HG02885 (cell line): ENCODE measurements around the gene TNNT1.
"Not testable (repeated sequence)": the region's sequence is repeated elsewhere in the genome, so short reads cannot be mapped to it uniquely, and the experiment has no call there.

Experiments used
- ATAC-seq: cut with Tn5 transposase; IDR thresholded peaks from one replicate; pipeline ENCODE4 v1.9.1; 2021; ENCODE audit warnings: mild to moderate bottlenecking; ENCODE audit not compliant: unreplicated experiment, poor library complexity

TNNT1 gene, protein sequence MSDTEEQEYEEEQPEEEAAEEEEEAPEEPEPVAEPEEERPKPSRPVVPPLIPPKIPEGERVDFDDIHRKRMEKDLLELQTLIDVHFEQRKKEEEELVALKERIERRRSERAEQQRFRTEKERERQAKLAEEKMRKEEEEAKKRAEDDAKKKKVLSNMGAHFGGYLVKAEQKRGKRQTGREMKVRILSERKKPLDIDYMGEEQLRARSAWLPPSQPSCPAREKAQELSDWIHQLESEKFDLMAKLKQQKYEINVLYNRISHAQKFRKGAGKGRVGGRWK

DNA sequence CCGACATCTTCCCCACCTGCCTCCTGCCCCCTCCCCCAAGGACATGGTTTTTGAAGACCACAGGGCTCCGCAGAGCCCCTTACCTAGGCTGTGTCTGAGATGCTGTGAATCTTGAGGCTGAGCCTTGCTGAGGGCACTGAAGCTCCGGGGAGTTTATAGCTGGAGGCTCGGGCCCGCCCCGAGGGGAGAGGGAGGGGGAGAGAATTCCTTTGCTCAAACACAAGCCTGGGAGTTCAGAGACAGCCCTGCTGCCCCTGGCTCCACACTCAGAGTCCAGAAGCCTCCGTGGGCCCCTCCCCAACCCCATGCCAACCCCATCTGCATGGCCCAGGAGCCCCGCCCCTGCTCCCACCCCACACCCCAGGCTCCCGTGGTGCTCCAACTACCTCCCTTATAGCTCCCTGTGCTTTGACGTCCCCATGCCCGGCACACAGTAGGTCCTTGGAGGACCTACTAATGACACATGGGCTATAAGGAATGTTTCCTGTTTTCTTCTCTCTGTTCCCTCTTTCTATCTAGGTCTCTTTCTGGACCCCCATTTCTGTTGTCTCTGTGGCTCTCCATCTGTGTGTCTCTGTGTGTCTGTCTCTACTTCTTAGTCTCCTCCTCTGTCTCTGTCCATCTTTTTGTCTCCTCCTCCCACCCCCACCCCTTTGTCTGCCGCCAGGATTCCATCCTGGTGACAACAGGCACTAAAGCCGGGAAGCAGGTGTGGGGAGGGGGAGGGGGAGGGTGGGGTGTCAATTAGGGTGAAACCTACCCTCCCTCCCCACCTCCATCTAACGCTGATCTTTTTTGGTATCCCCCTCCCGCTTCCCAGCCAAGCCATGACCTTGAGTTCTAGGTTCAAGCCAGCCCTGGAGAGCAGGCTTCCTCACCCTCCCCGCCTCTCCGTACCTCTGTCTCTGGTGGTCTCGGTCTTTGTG, at the start of gene TNNT1:
TNNT1 (minus strand) TSS at position 129 of the 926 bp plus-strand sequence. CDS start 2,049 bp downstream, outside the sequence.
- ATAC-seq: no peak

DNA sequence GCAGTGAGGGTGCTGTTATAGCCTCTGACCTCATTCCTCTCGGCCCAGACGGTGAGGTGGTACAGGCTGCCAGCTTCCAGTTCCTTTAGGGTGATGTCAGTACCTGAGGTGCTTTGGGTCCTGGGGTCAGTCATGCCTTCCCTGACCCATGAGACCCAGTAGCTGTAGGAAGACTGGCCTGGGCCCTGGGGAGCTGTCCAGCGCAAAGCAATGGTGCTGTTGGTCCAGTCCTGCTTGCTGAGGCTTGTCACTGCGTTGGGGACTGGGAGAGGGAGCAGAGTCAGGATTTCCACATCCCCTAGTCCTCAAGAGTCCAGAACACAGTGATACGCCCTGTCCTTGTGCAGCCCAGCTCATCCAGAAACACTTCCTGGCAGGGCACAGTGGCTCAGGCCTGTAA, 49.6 kb upstream of the TNNT1 start:
- no peak for ATAC-seq

DNA sequence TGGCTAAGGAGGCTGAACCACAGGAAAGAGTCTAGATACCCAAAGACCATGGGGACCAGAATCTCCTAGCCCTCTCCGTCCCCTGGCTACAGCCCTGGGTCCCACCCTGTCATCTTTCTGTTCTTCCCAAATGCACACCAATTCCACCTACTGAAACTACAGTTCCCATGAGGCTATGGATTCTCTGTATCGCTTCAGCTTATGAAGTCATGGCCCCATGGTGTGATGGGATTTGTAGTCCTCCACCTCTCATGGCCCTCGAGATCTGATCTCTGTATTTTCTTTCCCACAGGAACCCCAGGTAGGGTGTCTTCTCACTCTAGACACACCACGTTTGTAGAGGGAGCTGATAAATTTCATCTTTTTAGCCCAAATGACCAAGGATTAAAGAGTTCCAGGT, 48.5 kb upstream of the TNNT1 start:
- no peak for ATAC-seq

DNA sequence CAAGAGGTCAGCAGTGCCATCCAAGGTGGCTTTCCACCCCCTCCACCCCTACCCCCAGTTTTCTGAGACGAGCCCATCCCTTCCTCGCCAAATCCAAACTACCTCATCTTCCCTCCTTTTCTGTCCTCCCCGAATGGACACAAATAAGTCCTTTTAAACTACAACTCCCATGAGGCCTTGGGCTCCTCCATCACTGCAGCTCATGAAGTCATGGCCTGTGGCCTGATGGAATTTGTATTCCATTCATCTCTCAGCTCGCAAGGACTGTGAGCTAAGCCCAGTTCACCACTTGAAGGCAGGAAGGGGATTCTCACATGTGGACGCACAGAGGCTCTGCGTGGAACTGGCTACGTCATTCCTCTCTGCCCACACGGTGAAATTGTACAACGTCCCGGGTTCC, 47.8 kb upstream of the TNNT1 start:
- ATAC-seq: no peak

DNA sequence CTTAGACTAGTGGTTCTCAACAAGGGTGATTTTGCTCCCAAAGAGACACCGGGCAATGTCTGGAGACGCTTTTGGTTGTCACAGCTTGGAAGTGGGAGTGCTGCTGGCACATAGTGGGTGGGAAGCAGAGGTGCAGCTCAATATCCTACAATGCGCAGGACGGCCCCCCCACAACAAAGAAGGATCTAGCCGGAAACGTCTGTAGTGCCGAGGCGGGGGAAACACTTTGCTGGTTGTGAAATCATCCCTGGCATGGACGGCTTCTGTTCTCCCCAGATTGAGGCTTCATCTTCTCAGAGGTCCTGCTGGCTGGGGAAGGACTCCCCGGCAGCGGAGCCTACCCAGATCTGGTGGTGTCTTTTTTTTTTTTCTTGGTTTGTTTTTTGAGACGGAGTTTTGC, 44.5 kb upstream of the TNNT1 start:
- no peak for ATAC-seq

DNA sequence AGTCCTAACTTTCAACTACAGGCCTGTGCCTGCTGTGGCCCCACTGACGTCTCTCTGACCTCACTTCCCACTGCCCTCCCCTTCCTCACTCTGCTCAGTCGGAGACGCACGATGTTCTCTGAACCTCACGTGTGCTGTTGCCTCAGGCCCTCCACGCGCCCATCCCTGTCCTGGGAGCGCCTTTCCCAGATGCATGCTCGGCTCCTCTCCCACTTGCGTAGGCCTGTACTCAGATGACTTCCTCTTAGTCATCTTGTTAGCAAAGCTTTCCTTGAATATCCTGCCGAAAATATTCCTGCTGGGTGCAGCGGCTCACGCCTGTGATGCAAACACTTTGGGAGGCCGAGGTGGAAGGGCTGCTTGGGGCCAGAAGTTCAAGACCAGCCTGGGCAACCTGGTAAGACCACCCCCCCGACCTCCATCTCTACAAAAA, 40.4 kb upstream of the TNNT1 start:
- no peak for ATAC-seq

DNA sequence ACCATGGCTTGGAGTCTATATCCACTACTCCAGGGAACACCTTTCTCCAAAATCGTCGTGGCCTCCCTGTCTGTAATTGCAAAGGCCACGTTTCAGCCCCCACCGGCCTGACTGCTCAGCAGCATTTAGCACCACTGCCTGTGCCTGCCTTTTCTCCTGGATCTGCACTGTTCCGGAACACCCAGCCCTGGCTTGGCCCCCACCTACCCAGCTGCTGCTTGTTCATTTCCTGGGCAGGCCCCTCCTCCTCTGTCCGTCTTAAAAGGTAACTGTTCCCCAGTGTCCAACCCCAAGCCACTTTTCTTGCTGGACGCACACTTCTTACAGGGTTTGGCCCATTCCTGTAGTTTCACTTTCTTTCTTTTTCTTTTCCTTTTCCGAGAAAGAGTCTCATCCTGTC, 39.6 kb upstream of the TNNT1 start:
- ATAC-seq: no peak

DNA sequence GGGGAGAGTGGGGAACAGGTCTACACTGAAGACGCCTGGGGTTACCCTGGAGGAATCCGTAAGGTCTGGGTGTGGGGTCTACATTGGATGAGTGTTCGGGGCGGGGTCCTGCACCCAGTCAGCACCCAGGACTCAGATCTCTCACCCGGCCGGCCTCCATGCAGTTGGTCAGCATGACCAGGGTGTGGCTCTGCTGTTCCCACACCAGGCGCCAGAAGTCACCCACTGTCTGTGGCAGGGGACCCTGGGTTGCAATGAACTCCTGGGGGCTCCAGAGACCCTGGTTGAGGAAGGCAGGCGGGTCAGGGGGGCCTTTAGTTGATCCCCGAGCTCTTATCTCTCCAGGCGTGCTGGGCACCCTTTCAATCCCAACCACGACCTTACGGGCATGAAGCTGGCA, 37.1 kb upstream of the TNNT1 start:
- no peak for ATAC-seq

DNA sequence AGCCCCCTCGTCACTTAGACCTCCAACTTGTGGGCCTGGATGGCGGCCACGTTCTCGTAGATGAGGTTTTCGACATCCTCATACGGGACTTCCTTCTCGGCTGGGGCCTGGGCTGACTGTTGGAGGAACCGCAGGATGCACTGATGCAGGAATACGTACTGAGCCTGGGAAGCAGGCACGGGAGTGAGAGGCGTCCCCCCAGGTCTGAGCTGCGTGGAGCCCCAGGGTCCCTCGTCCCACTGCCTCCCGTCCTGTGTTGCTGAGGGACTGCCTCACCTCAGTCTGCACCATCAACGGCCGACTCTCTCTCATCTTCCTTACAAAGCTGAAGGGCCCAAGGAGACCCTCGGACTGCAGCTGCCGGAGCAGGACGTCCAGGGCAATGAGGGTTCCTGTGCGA, 32.7 kb upstream of the TNNT1 start:
- no peak for ATAC-seq

DNA sequence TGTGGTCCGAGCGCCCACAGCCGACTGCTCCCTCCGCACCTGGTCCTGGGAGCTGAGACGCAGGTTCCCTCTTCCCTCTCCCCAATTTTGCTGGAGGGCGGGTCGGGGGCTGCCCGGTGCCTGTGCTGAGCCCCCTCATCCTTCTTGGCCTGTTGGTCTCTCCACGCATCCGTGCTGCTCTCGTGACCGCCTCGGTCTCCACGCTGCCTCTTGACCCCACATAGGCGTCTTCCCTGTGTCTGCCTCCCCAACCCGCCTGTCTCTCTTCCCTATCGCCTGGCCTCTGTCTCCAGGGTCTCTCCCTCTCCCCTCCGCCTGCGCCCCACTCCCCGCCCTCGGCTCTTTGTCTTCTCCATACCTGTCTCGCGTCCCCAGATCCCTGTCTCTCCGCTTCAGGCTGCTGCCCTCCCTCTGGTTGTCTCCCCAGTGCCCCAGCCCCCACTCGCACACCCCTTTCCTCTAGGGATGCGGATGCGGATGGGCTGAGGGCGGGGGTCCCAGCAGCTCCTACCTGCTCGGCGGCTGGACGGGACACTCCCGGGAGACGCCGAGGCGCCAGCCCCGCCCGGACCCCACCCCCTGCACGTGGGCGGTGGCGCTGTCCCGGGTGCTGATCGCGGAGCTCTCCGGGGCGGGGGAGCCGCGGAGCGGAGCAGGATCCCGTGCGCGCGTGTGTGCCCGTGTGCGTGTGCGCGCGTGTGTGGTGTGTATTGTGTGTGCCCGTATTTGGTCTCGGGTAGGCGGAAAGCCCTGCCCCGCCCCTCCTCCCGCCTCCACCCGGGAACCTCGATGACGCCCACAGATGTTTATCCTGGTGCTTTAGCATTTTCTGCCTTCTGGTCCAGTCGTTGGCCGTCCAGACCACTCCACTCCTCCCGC, 30.8 kb upstream of the TNNT1 start, which contains the start of gene SYT5:
SYT5 (minus strand) TSS at position 684 of the 879 bp plus-strand sequence. CDS start 1,248 bp downstream, outside the sequence.
- ATAC-seq: no peak

DNA sequence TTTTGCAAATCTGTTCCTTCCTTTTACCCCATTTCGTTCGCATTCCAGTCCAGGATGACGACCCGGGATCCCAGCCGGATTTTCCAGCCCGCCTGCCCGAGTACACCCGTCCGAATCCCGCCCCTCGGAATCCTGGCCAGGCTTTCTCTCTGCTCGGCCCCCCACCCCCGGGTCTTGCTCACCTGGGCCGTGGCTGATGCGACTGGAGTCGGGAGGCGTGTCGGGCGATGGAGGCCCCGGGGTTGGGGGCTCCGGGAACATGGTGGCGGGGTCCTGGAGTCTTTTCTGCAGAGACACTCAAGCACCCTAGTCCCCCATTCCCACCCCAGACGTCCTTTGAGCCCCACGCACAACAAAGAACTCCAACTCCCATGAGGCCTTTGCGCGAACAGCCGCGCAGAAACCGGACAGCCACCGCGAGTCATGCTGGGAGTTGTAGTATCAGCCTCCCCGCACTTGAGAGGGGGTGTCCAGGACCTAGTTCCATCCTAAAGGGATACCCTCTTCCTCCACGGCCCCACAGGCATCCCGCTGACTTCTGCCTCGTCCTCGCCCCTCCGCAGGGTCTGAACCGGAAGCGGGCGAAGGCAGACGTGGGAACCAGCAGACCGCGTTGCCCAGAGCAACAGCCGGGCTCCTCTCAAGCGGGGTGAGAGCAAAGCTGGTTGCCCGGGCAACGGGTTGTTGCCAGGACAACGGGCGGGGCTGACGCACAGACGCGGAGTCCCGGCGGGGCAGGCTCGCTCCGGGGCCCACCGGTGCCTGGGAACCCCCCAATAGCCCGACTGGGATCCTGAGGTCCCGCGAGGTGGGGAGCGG, 30.0 kb upstream of the TNNT1 start:
- ATAC-seq: peak; percentile 75

DNA sequence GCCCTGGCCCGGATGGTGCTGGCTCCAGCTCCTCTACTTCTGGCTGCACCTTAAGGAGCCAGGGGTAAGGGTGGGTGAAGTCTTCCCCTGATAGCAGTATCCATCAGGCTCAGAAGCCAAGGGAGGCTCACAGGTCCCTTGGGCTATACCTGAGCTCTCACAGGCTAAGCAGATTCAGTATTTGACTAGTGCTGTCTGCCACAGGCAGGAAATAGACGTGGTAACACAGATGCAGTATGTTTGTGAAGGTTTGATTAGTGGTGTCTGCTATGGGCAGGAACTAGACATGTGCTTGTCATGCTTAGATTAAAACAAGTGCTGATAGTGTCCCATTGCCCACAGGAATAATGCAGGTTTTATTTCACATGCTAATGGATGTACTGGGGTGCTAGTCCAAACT, 27.1 kb upstream of the TNNT1 start:
- ATAC-seq: no peak

DNA sequence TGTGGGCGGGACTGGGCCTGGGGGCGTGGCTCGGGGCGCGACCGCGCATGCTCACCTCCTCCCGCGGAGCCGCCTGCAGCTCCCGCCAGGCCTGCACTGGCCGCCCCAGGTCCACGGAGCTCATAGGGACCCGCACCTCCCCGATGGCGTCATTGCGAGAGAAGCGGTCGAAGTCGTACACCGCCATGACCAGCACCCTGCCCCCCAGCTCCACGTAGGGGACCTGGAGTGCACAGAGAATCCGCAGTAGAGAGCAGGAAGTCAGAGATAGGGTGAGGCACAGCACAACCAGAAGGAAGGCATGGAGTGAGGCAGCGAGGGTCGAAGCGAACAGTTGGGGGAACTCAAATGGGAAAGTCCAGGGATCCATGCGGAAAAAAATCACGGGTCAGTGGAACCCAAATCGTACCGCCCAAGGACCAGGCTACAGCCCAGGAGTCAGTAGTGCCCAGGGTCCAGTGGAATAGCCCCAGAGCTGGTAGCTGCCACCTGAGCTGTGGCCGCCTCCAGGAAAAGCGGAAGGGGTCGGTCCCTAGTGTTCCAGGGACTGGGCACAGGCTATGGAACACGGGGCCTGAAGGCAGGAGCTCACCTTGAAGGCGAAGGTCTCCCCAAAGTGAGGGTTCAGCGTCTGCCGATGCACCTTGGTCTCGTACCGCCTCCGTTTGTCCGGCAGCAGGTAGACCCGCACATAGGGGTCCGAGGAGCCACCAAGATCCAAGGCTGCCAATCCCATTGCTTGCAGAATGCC, 26.3 kb upstream of the TNNT1 start:
- ATAC-seq: no peak

DNA sequence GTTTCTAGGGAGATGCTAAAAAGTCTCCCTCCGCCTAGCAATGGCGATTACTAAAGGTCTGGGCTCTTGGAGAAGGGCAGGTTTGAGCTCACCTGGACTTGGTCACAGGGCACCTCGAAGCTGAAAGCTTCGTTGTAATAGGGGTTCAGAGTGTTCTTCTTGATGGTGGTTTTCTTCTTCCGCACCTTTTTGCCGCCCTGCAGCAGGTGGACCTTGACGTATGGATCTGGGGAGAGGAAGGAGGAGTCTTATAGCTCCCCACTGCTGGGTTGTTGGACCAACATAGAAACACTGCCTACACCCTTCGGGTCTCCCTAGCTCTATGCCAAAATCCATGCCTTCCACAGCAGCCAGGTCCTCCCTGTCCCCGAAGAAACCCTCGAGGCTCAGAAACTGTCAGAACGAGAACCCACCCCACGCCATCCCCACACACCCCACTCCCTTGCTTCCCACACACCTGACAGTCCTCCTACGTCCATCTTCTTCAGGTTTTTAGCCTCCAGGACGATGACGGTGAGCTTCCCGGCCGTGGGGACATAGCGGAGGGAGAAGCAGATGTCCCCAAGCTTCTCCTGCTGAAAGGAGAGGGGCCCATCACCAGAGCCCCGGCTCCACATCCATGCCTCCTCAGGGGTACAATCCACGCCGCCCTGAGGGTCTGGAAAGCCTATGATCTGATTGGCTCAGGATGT, 25.6 kb upstream of the TNNT1 start:
- ATAC-seq: no peak

DNA sequence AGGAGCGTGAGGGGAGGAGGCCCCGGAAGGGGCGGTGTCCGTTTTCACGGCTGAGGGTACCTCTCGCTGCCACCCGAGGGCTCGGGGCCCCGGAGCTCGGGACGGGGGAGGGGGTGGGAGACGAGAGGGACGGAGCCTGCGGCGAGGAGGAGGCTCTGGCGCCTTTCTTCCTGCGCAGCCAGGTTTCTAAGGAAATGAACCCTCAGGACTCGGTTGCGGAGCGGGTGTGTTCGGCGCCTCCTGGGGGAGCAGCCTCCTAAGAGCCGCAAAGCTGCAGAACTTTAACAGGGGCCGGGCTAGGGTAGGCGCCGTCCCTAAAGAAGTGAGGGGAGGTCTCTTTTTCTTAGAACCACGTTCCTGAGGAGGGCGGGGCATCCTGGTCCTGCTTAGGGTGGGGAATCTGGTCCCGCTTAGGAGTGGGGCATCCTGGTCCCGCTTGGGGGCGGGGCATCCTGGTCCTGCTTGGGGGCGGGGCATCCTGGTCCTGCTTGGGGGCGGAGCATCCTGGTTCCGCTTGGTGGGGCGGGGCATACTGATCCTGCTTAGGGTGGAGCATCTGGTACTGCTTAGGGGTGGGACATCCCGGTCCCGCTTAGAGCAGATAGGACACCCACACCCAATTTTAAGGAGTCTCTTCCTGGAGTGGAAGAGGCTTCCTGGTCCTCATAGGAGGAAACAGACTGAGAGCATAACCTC, 24.9 kb upstream of the TNNT1 start:
- ATAC-seq: no peak

DNA sequence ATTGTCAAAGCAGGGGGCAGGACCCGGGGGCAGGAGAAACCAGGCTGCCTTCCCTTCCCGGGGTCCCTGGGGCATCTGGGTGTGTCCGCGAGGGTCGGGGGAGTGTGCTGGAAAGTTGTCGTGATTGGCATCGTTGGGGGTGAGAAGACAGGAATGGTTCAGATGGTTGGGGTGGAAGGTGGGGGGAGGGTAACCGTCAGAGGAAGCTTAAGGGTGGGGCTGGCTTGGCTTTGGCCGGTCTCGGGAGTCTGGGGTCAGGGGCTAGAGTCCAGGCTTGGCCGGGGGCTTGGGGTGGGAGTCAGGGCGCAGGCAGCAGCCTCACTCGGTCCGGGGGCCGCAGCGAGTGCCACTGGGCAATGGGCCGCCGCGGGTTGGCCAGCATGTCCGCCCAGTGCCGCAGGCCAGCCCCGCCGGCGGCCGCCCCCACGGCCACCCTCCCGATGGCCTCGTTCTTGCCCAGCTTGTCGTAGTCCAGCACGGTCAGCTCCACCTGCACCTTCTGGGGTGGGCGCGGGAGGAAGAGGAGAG, 24.2 kb upstream of the TNNT1 start:
- no peak for ATAC-seq

DNA sequence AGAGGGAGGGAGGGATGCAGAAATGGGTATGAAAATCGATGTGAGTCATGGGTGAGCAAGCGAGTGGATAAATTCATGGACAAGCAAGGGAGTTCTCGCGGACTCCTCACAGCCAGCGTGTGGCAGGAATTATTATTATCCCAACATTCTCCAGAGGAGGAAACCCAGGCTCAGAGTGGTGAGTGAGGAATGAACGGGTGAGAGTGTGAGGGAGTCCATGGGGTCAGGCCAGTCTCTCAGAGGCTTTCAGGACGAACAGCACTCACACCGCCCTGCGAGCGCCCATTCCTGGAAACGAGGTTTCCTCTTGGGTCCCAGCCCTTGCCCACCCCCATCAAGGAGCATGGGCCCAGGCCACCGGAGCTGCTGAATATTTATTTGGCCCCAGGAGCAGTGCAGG, 23.7 kb upstream of the TNNT1 start:
- ATAC-seq: no peak

DNA sequence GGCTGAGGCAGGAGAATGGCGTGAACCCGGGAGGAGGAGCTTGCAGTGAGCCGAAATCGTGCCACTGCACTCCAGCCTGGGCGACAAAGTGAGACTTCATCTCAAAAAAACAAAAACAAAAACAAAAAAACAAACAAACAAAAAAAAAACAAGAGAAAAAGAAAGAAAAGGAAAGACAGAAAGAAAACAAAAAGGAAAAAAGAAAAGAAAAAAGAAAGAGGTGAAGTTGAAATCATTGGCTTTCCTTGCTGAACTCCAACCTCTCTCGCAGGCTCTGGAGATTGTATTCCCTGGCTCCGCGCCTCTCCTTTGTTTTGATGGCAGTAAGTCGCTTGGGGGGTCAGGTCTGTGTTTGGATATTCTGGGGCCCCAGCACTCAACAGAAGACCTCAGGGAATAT, 23.3 kb upstream of the TNNT1 start:
- not testable (repeated sequence) for ATAC-seq
